ENCODE measurements around the gene PRDX3. TPM values are rescaled to one million over a fixed set of nuclear protein-coding genes. Genes with fewer than 3 reads are reported as not detected.

Gene PRDX3
- polyA plus RNA-seq, 1 donor (not counting 4 experiments of a cell fraction or from before 2014, with no cell fraction given): 304 TPM

- Histone ChIP-seq H3K9ac (ENCODE audit: control insufficient read depth, extremely low read depth, insufficient read depth, low read length) (no peak overlapping the region), H3K27ac (ENCODE audit: control insufficient read depth, insufficient read depth, low read length) (no peak overlapping the region), H3K9me3 (ENCODE audit: control insufficient read depth, low read depth, low read length) (no peaks in the 10 kb centered on the region), H2AFZ (ENCODE audit: control insufficient read depth, low read length) (no peak overlapping the region), H3K4me1 (ENCODE audit: control insufficient read depth, extremely low read depth, insufficient read depth, low read length) (no peaks in the 10 kb centered on the region), H3K4me3 (ENCODE audit: control insufficient read depth in 2 of 3, extremely low read depth in 1 of 3, insufficient read depth in 2 of 3, low read depth in 1 of 3, low read length in 3 of 3) (no peak overlapping the region), H3K27me3 (ENCODE audit: control insufficient read depth, extremely low read depth, insufficient read depth, low read length) (no peaks in the 10 kb centered on the region), H3K36me3 (ENCODE audit: control insufficient read depth in 2 of 2, extremely low read depth in 1 of 2, insufficient read depth in 2 of 2, low read length in 2 of 2) (peaks cover 12 to 25% of the 10 kb centered on the region in 2 experiments), H4K20me1 (ENCODE audit: control insufficient read depth, extremely low read depth, insufficient read depth, low read length) (no peaks in the 10 kb centered on the region), H3K4me2 (ENCODE audit: control insufficient read depth, extremely low read depth, insufficient read depth, low read depth, low read length) (no peak overlapping the region), H3K9me1 (ENCODE audit: control insufficient read depth, extremely low read depth, insufficient read depth, low read length) (no peaks in the 10 kb centered on the region), H3K79me2 (ENCODE audit: control insufficient read depth, insufficient read depth, low read length) (no peaks in the 10 kb centered on the region)
- no peak for FAIRE-seq
- no peak for DNase-seq (ENCODE audit: low read depth, low spot score)
- dilution Hi-C loops (cut with MboI; ENCODE audit: extremely low pct_ligation_motif_present, low sequenced_read_pairs): no loop called here
- TF ChIP-seq, protein P1, sequence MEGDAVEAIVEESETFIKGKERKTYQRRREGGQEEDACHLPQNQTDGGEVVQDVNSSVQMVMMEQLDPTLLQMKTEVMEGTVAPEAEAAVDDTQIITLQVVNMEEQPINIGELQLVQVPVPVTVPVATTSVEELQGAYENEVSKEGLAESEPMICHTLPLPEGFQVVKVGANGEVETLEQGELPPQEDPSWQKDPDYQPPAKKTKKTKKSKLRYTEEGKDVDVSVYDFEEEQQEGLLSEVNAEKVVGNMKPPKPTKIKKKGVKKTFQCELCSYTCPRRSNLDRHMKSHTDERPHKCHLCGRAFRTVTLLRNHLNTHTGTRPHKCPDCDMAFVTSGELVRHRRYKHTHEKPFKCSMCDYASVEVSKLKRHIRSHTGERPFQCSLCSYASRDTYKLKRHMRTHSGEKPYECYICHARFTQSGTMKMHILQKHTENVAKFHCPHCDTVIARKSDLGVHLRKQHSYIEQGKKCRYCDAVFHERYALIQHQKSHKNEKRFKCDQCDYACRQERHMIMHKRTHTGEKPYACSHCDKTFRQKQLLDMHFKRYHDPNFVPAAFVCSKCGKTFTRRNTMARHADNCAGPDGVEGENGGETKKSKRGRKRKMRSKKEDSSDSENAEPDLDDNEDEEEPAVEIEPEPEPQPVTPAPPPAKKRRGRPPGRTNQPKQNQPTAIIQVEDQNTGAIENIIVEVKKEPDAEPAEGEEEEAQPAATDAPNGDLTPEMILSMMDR (optimal IDR thresholded peaks at IDR 0.05 in 1 of 3, IDR thresholded peaks at IDR 0.05 in 1 of 3, conservative IDR thresholded peaks at IDR 0.05 in 1 of 3; ENCODE audit: extremely low read depth in 1 of 3, insufficient read depth in 2 of 3, low read length in 3 of 3): no peak
- TF ChIP-seq EZH2 (IDR thresholded peaks at IDR 0.05; ENCODE audit: low read length): no peak
Measured at GRCh38 chr10:119131512-119132240, 46.9 kb downstream of the PRDX3 start.

- Histone ChIP-seq H2AFZ (ENCODE audit: control insufficient read depth, low read length) (no peak overlapping the region), H3K36me3 (ENCODE audit: control insufficient read depth in 2 of 2, extremely low read depth in 1 of 2, insufficient read depth in 2 of 2, low read length in 2 of 2) (peaks cover 12 to 24% of the 10 kb centered on the region in 2 experiments), H4K20me1 (ENCODE audit: control insufficient read depth, extremely low read depth, insufficient read depth, low read length) (no peaks in the 10 kb centered on the region), H3K27ac (ENCODE audit: control insufficient read depth, insufficient read depth, low read length) (no peak overlapping the region), H3K4me1 (ENCODE audit: control insufficient read depth, extremely low read depth, insufficient read depth, low read length) (no peaks in the 10 kb centered on the region), H3K4me3 (ENCODE audit: control insufficient read depth in 2 of 3, extremely low read depth in 1 of 3, insufficient read depth in 2 of 3, low read depth in 1 of 3, low read length in 3 of 3) (no peak overlapping the region), H3K9ac (ENCODE audit: control insufficient read depth, extremely low read depth, insufficient read depth, low read length) (no peak overlapping the region), H3K79me2 (ENCODE audit: control insufficient read depth, insufficient read depth, low read length) (no peaks in the 10 kb centered on the region), H3K9me3 (ENCODE audit: control insufficient read depth, low read depth, low read length) (no peaks in the 10 kb centered on the region), H3K4me2 (ENCODE audit: control insufficient read depth, extremely low read depth, insufficient read depth, low read depth, low read length) (no peak overlapping the region), H3K27me3 (ENCODE audit: control insufficient read depth, extremely low read depth, insufficient read depth, low read length) (no peaks in the 10 kb centered on the region), H3K9me1 (ENCODE audit: control insufficient read depth, extremely low read depth, insufficient read depth, low read length) (no peaks in the 10 kb centered on the region)
- dilution Hi-C loops (cut with MboI; ENCODE audit: extremely low pct_ligation_motif_present, low sequenced_read_pairs): no loop called here
- DNase-seq (ENCODE audit: low read depth, low spot score) (no peak), FAIRE-seq (no peak)
- TF ChIP-seq, protein P1 (optimal IDR thresholded peaks at IDR 0.05 in 1 of 3, IDR thresholded peaks at IDR 0.05 in 1 of 3, conservative IDR thresholded peaks at IDR 0.05 in 1 of 3; ENCODE audit: extremely low read depth in 1 of 3, insufficient read depth in 2 of 3, low read length in 3 of 3): no peak
- TF ChIP-seq EZH2 (IDR thresholded peaks at IDR 0.05; ENCODE audit: low read length): no peak
Measured at GRCh38 chr10:119129721-119130120, 48.9 kb downstream of the PRDX3 start.
